Liver (tissue), 3 donors: Measurements from ENCODE around the gene ZFP92.

Source experiments
- CTCF ChIP-seq: fragments of 150-350 bp; IDR thresholded peaks from 2 replicates; pipeline ENCODE4 v1.5.1; 2017; ENCODE audit warnings: improper control_type of control experiment, low read depth, low read length; ENCODE audit not compliant: missing input control
- EGR1 ChIP-seq, 2 donors: IDR thresholded peaks; 2 replicates each; pipeline ENCODE4 v1.6.1; 2016 to 2018; ENCODE audit warnings: antibody characterized with exemption in 2 of 2, low read depth in 2 of 2
- FOXA1 ChIP-seq: IDR thresholded peaks from 2 replicates; pipeline ENCODE4 v1.6.1; 2016; ENCODE audit warnings: antibody characterized with exemption
- HNF4G ChIP-seq: IDR thresholded peaks from 2 replicates; pipeline ENCODE4 v1.6.1; 2016; ENCODE audit warnings: antibody characterized with exemption
- JUND ChIP-seq, 2 donors: IDR thresholded peaks; 2 replicates each; pipeline ENCODE4 v1.6.1; 2016; ENCODE audit warnings: antibody characterized with exemption in 2 of 2
- SP1 ChIP-seq: IDR thresholded peaks from 2 replicates; pipeline ENCODE4 v1.6.1; 2018; ENCODE audit warnings: antibody characterized with exemption, mild to moderate bottlenecking
- TAF1 ChIP-seq: conservative IDR thresholded peaks from 2 replicates; pipeline ENCODE4 v1.6.1; 2016; ENCODE audit warnings: antibody characterized with exemption, mild to moderate bottlenecking
- ZBTB33 ChIP-seq: IDR thresholded peaks from 2 replicates; pipeline ENCODE4 v1.6.1; 2016; ENCODE audit warnings: antibody characterized with exemption
- donor health status: healthy.
- donor health status: healthy.

- no peak for TF ChIP-seq CTCF
- no peak for TF ChIP-seq JUND (IDR thresholded peaks at IDR 0.05)
- no peak for TF ChIP-seq SP1
- no peak for TF ChIP-seq FOXA1
- no peak for TF ChIP-seq ZBTB33
- no peak for TF ChIP-seq HNF4G
- TF ChIP-seq TAF1, result no peak
- TF ChIP-seq EGR1 (IDR thresholded peaks at IDR 0.05; ENCODE audit: low read depth in 2 of 2), result no peak
Observed at GRCh38 chrX:153392642-153393321, 18.5 kb upstream of the ZFP92 start.
